Stimulated activated naive CD8-positive, alpha-beta T cell treated with anti-CD3 and anti-CD28 coated beads, Interleukin-15, Interleukin-2, amounts not matched to agents 100 ng/mL and 50 ng/mL, for 24 hours (primary cell): Measurements from ENCODE around the gene HAPLN3.

Experiments
- H3K27ac Mint-ChIP-seq: one replicate; pipeline ENCODE4 v1.8.0; 2021; ENCODE audit warnings: mild to moderate bottlenecking, mixed read lengths
- H3K27me3 Mint-ChIP-seq: one replicate; pipeline ENCODE4 v1.8.0; 2021; ENCODE audit warnings: mixed read lengths
- H3K36me3 Mint-ChIP-seq: one replicate; pipeline ENCODE4 v1.8.0; 2021; ENCODE audit warnings: low read depth, mixed read lengths
- H3K4me1 Mint-ChIP-seq: one replicate; pipeline ENCODE4 v1.8.0; 2021; ENCODE audit warnings: low read depth, mixed read lengths
- H3K4me3 Mint-ChIP-seq: one replicate; pipeline ENCODE4 v1.8.0; 2021; ENCODE audit warnings: mild to moderate bottlenecking, mixed read lengths
- H3K9me3 Mint-ChIP-seq: one replicate; pipeline ENCODE4 v1.8.0; 2021; ENCODE audit warnings: mixed read lengths

HAPLN3 gene

DNA sequence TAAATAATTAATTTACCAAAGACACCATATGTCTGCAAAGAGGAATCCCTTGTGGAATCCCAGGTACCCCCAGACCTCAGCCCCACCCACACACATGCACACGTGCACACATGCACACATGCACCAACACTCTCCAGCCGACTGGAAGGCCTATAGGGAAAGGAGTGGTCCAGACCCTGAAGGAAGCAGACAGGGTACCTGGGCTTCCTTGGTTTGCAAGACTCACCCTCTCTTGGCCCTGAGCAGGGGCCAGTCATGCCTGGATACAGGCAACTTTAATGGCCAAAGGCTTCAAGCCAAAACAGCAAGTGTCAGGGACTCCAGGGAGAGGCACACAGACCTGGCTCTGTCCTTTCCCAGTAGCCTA lies 8.9 kb upstream of the HAPLN3 start:
- no peaks in the 10 kb centered on the region for H3K27me3 Mint-ChIP-seq
- H3K4me3 Mint-ChIP-seq, result no peak overlapping the region
- no peaks in the 10 kb centered on the region for H3K36me3 Mint-ChIP-seq
- H3K9me3 Mint-ChIP-seq, result no peaks in the 10 kb centered on the region
- peak overlapping the region; percentile 29 for H3K27ac Mint-ChIP-seq
- peaks cover 20% of the 10 kb centered on the region for H3K4me1 Mint-ChIP-seq

GRCh38 chr15:88902846-88903245 lies 7.5 kb upstream of the HAPLN3 start:
- Mint-ChIP-seq H3K4me3 (no peak overlapping the region), H3K27me3 (no peaks in the 10 kb centered on the region), H3K36me3 (no peaks in the 10 kb centered on the region), H3K4me1 (peaks cover 21% of the 10 kb centered on the region), H3K9me3 (no peaks in the 10 kb centered on the region), H3K27ac (no peak overlapping the region)

DNA sequence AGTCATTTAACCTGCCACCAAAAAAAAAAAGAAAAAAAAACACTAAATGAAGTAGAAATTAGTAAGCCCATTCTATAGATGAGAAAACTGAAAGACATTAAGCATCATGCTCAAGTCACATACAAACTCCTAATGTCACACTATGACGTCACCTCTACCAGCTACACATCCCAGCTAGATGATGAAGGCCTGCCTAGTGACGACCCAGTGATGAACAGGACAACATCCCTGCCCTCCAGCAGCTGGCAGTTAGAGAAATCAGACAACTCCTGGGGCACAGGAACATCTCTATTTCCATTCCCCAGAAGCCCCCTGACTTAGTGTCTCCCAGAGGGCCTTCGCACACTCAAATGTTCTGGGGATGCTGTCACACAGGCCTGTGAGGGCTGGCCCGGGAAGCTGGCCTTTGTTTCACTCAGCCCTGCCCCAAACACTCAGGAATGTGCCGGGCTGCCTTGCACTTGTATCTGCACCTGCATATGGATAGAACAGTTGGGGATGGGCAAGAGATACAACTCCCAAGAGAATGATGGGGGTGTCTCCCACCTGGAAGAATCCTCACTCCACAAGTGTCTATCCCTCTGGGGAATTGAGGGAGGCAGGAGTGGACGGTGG lies 7.0 kb upstream of the HAPLN3 start:
- no peaks in the 10 kb centered on the region for H3K9me3 Mint-ChIP-seq
- H3K4me3 Mint-ChIP-seq, result no peak overlapping the region
- H3K27me3 Mint-ChIP-seq, result no peaks in the 10 kb centered on the region
- no peak overlapping the region for H3K27ac Mint-ChIP-seq
- H3K4me1 Mint-ChIP-seq, result peaks cover 26% of the 10 kb centered on the region
- H3K36me3 Mint-ChIP-seq, result no peaks in the 10 kb centered on the region

- Mint-ChIP-seq H3K4me3 (no peak overlapping the region), H3K9me3 (no peaks in the 10 kb centered on the region), H3K27me3 (no peaks in the 10 kb centered on the region), H3K27ac (no peak overlapping the region), H3K4me1 (peaks cover 32% of the 10 kb centered on the region), H3K36me3 (no peaks in the 10 kb centered on the region)
These were observed 6.3 kb upstream of the HAPLN3 start for GRCh38 chr15:88901508-88902220.

DNA sequence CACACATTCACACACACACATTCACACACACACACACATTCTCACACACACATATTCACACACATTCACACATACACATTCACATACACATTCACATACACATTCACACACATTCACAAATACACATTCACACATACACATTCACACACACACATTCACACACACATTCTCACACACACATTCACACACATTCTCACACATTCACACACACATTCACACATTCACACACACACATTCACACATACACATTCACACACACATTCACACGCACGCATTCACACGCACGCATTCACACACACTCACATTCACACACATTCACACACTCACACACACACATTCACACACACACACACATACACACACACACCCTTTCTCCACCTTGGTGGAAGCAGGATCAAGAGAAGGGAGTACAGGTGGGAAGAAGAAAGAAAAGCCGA lies 5.7 kb upstream of the HAPLN3 start:
- no peaks in the 10 kb centered on the region for H3K9me3 Mint-ChIP-seq
- no peaks in the 10 kb centered on the region for H3K36me3 Mint-ChIP-seq
- H3K4me1 Mint-ChIP-seq, result peaks cover 39% of the 10 kb centered on the region
- H3K27ac Mint-ChIP-seq, result no peak overlapping the region
- no peak overlapping the region for H3K4me3 Mint-ChIP-seq
- H3K27me3 Mint-ChIP-seq, result no peaks in the 10 kb centered on the region

DNA sequence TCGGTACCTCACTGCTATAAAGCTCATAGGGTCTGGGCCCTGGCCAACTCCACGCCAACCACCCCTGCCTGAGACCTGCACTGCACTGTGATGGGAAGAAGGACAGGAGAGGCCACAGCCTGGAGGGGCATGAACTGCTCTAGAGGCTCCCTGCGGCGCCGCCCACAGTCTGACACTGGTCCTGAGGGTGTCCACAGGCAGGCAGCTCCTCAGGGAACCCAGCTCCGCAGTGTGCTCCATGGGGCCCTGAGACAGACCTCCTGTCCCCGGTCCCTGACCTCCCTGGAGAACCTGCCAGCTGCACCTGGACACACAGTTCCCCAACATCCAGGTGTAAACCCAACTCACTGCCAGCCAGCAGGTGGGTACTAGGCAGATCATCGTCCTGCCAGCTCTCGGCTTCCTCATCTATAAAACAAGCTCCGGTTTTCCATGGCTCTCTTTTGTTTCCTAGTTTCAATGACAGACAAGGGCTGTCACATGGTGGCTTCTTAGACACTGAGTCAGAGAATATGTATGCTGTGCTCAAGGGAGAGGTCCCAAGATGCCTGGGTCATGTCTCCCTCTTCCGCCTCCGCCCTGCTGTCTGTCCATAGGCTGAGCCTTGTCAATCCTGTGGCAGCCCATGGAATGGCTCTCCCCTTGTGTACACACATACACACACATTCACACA lies 5.1 kb upstream of the HAPLN3 start:
- H3K27me3 Mint-ChIP-seq, result no peaks in the 10 kb centered on the region
- H3K27ac Mint-ChIP-seq, result no peak overlapping the region

GRCh38 chr15:88899251-88899650 lies 3.9 kb upstream of the HAPLN3 start:
- H3K4me3 Mint-ChIP-seq, result no peak overlapping the region
- H3K27me3 Mint-ChIP-seq, result no peaks in the 10 kb centered on the region
- H3K27ac Mint-ChIP-seq, result no peak overlapping the region
- H3K36me3 Mint-ChIP-seq, result no peaks in the 10 kb centered on the region
- H3K9me3 Mint-ChIP-seq, result no peaks in the 10 kb centered on the region
- peaks cover 37% of the 10 kb centered on the region for H3K4me1 Mint-ChIP-seq

More for the DNA sequence above, 5.1 kb upstream of the HAPLN3 start:
- Mint-ChIP-seq H3K36me3 (no peaks in the 10 kb centered on the region), H3K4me3 (no peak overlapping the region), H3K9me3 (no peaks in the 10 kb centered on the region), H3K4me1 (peaks cover 44% of the 10 kb centered on the region)

- no peaks in the 10 kb centered on the region for H3K27me3 Mint-ChIP-seq
- peaks cover 37% of the 10 kb centered on the region for H3K4me1 Mint-ChIP-seq
- no peak overlapping the region for H3K27ac Mint-ChIP-seq
- H3K9me3 Mint-ChIP-seq, result no peaks in the 10 kb centered on the region
- no peak overlapping the region for H3K4me3 Mint-ChIP-seq
- H3K36me3 Mint-ChIP-seq, result no peaks in the 10 kb centered on the region
These were observed 3.4 kb upstream of the HAPLN3 start for GRCh38 chr15:88898736-88899135.

DNA sequence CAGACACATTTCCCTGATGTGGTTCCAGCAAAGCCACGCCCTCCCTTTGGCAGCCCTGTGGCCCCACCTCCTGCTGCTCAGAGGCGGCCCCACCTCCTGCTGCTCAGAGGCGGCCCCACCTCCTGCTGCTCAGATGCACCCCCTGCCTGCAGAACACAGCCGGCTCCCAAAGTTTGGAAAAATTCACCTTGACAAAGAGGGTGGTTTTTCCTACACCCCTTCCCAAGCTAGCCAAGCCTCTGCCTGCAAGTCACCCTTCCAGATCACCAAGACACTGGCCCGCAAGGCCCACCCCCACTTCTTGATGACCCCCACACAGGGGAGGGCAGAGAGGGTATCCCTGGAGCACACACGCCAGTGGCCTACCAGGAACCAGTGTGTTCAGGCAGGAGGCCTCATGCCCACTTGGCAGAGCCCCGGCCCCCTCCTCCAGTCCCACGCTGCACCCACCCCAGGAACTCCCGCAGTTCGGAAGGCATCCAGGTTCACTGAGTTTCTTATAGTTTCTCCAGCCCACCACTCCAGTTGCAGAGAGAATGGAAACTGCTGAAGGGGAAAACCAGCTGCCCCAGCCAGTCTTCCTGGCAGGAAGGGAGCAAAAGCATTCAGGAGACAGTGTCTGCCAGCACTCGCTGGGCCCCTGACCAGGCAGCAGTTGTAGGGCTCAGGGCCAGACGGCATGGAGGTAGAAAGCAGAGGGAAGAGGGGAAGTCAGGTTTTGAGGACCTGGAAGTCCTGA lies 2.3 kb upstream of the HAPLN3 start:
- Mint-ChIP-seq H3K4me3 (no peak overlapping the region), H3K27ac (no peak overlapping the region), H3K36me3 (no peaks in the 10 kb centered on the region), H3K4me1 (peaks cover 40% of the 10 kb centered on the region), H3K27me3 (no peaks in the 10 kb centered on the region), H3K9me3 (no peaks in the 10 kb centered on the region)

DNA sequence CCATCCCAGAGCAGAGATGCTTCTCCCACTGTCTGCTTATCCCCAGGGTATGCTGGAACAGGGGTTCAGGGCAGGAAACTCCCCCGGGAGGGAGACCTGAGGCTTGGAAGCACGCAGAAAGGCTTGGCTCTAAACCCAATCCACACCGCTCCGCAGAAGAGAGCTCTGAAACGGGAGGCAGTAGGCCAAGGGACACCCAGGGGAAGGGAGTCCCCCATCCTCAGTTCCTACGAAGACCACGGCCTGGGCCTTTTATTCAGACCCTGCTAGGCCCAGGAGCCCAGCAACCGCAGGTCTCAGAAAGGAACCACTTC lies 1.8 kb upstream of the HAPLN3 start:
- H3K27me3 Mint-ChIP-seq, result no peaks in the 10 kb centered on the region
- H3K27ac Mint-ChIP-seq, result no peak overlapping the region
- peaks cover 38% of the 10 kb centered on the region for H3K4me1 Mint-ChIP-seq
- H3K36me3 Mint-ChIP-seq, result no peaks in the 10 kb centered on the region
- no peaks in the 10 kb centered on the region for H3K9me3 Mint-ChIP-seq
- H3K4me3 Mint-ChIP-seq, result no peak overlapping the region

- H3K36me3 Mint-ChIP-seq, result no peaks in the 10 kb centered on the region
- peaks cover 36% of the 10 kb centered on the region for H3K4me1 Mint-ChIP-seq
- H3K27ac Mint-ChIP-seq, result no peak overlapping the region
- H3K4me3 Mint-ChIP-seq, result no peak overlapping the region
- no peaks in the 10 kb centered on the region for H3K9me3 Mint-ChIP-seq
- H3K27me3 Mint-ChIP-seq, result no peaks in the 10 kb centered on the region
These were observed 1.1 kb upstream of the HAPLN3 start for GRCh38 chr15:88896333-88897033.

GRCh38 chr15:88894348-88894818 lies 961 bp downstream of the HAPLN3 start:
- H3K4me1 Mint-ChIP-seq, result peaks cover 36% of the 10 kb centered on the region
- H3K9me3 Mint-ChIP-seq, result no peaks in the 10 kb centered on the region
- H3K4me3 Mint-ChIP-seq, result peak overlapping the region; percentile 86
- H3K27me3 Mint-ChIP-seq, result no peaks in the 10 kb centered on the region
- peaks cover 5% of the 10 kb centered on the region for H3K36me3 Mint-ChIP-seq
- H3K27ac Mint-ChIP-seq, result peak overlapping the region; percentile 58

- Mint-ChIP-seq H3K27me3 (no peaks in the 10 kb centered on the region), H3K9me3 (no peaks in the 10 kb centered on the region), H3K36me3 (peaks cover 10% of the 10 kb centered on the region), H3K27ac (no peak overlapping the region), H3K4me3 (no peak overlapping the region), H3K4me1 (peaks cover 25% of the 10 kb centered on the region)
These were observed 3.6 kb downstream of the HAPLN3 start for GRCh38 chr15:88891540-88892254.

DNA sequence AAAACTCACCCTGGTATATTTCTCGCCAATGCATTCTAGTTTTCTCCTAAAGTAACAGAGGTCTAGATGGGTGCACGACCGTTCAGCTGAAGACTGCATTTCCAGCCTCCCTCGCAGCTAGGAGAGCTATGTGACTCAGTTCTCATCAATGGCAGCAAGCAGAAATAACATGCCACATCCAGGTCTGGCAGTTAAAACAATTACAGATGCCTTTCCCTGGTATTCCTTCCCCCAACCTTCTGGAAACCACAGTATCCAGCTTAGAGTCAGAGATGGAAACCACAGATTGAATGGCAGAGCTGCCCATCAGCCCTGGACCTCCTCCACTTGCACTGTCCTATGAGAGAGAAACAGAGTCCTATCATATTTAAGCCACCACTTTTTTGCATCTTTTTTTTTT lies 4.8 kb downstream of the HAPLN3 start:
- Mint-ChIP-seq H3K27me3 (no peaks in the 10 kb centered on the region), H3K27ac (no peak overlapping the region), H3K4me3 (no peak overlapping the region), H3K9me3 (no peaks in the 10 kb centered on the region), H3K4me1 (peaks cover 13% of the 10 kb centered on the region), H3K36me3 (peaks cover 10% of the 10 kb centered on the region)
